A204.1 (cell line): Measurements from ENCODE around the gene FMR1.

Source experiments
- FAIRE-seq: peaks from 2 replicates; lab custom pipeline; 2012; peaks lifted over from hg19 to GRCh38; lab: Jason Lieb, UNC

Gene FMR1

GRCh38 chrX:147916375-147916968 lies 4.8 kb downstream of the FMR1 start:
- FAIRE-seq = no peak

- FAIRE-seq = no peak
Measured at GRCh38 chrX:147917700-147918695, 6.3 kb downstream of the FMR1 start.

DNA sequence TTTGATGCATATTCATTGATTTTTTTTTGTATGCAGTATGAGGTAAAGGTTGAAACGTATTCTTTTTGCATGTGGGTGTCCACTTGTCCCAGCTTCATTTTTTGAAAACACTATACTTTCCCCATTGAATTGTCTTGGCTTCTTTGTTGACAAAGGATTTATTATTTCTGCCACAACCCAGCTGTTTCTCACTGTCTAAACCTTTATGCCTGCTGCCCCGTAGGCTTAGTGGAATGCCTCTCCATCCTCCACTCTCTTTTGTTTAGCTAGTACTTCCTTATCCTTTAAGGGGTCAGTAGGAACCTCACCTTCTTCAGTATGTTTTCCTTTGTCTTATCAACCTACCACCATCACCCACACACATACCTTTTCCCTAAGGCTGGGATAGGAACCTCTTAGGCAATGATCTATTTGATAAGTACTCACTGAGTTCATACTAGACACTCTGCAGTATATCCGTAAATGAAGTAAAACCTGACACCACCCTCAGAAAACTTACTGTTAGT lies 8.5 kb downstream of the FMR1 start:
- no peak for FAIRE-seq

DNA sequence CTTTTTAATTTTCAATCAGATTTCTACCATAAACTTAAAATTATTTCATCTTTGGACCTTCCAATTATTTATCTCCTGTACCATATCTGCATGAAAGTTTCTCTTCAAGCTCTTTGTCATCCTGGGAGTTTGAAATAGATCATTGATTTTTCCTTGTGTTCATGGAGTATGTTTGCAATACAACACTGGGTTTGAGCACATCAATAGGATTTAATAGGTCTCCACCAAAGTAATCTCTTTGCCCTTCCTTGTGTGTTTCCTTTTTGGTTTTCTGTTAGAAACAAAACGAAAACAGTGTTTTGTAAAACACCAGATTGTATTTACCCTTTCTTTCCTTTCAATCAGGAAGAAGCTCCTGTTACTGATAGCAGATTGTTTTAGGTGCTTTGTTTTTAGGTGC lies 11.9 kb downstream of the FMR1 start:
- FAIRE-seq = no peak

GRCh38 chrX:147927256-147927655 lies 15.5 kb downstream of the FMR1 start:
- no peak for FAIRE-seq

DNA sequence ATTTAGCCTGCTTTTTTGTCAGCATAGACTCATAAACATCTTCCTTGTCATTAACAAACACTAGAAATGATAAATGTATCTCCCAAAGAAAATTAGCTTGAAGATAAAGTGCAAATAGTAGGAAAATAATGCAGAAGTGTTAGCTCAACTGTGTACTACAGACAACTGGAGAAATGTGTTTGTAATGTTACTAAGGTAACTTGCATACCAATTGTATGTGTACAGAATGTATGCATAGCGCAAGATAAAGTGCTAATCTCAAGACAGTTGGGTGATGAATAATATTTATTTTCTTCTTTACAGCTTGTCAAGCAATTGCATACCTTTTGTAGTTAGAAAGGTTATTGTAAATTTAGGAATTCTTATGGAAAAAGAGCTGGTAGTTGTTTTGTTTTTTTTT lies 22.1 kb downstream of the FMR1 start:
- FAIRE-seq = no peak

DNA sequence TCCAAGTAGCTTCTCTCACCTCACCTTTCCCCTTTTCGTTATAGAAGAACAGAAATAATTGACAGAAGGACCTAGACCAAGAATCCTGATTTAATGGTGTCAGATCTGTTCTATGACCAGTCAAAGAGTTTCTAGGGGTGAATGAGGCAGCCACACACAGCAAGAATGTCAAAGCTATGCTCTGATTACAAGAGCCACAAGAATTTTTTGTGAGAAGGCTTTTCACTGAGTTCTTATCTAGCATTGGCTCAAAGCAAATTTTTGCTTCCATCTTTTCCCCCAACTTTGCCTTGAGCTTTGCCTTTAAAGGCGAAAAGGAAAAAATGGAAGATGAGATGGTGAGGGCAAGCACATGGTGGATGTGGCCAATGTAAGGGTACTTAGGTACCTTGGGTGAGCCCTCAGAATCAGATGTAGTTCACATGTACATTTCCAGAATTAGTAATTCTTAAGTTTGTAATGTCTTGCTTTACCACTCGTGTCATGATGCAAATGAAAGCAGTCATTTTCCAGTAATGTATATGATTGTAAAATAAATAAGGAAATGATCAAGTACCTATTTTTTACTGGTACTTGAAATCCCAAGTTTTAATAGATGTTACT lies 23.5 kb downstream of the FMR1 start:
- no peak for FAIRE-seq

GRCh38 chrX:147945286-147945685 lies 33.6 kb downstream of the FMR1 start:
- no peak for FAIRE-seq

DNA sequence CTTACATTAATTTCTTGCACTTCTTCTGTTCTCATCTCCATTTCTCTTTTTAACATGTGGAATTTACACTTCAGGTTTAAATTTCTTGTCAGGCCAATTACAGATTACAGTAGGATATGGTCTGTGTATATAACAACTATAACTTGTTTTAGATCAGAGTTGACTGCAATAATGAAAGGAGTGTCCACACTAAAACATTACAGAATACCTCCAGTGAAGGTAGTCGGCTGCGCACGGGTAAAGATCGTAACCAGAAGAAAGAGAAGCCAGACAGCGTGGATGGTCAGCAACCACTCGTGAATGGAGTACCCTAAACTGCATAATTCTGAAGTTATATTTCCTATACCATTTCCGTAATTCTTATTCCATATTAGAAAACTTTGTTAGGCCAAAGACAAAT lies 36.8 kb downstream of the FMR1 start:
- FAIRE-seq = no peak

GRCh38 chrX:147950352-147950751 lies 38.6 kb downstream of the FMR1 start:
- no peak for FAIRE-seq

DNA sequence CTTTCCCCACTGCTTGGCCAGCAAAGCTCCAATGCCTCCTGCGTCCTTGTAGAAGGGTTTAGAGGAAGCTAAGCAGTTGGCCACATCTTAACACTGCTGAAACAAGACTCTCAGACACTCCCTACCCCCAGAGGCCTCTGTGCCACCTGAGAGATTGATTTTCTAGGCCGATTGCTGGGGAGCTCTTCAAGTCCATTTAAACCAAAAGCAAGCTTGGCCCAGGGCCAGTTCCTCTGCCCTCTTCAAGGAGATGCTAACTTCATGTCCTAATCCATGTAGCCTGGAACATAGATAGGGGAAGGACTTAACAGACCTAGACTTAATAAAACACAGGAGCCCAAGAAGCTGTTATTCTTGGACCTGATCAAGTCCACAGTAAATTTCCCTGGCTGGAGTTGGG lies 42.3 kb downstream of the FMR1 start:
- FAIRE-seq = no peak

- FAIRE-seq = no peak
Measured at GRCh38 chrX:147957291-147957690, 45.6 kb downstream of the FMR1 start.

GRCh38 chrX:147958291-147958690 lies 46.6 kb downstream of the FMR1 start:
- FAIRE-seq = no peak

GRCh38 chrX:147960722-147961121 lies 49.0 kb downstream of the FMR1 start:
- no peak for FAIRE-seq

DNA sequence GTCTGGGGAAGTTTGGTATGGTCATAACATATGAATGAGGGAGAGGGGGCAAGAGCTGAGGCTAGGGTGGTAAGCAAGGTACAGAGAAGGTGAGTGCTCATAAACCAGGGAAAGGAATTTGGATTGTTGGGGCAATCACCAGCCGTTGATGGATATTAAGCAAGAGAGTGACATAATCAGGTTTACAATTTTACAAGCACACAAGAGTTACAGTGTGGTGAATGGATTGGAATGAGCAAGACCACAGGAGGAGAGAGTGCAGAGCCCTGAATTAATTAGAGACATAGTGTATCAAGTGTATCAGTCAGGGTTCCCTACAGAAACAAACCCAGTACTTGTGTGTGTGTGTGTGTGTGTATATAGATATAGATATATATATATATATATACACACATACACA lies 50.8 kb downstream of the FMR1 start:
- no peak for FAIRE-seq

- FAIRE-seq = no peak
Measured at GRCh38 chrX:147978931-147979330, 67.2 kb downstream of the FMR1 start.

DNA sequence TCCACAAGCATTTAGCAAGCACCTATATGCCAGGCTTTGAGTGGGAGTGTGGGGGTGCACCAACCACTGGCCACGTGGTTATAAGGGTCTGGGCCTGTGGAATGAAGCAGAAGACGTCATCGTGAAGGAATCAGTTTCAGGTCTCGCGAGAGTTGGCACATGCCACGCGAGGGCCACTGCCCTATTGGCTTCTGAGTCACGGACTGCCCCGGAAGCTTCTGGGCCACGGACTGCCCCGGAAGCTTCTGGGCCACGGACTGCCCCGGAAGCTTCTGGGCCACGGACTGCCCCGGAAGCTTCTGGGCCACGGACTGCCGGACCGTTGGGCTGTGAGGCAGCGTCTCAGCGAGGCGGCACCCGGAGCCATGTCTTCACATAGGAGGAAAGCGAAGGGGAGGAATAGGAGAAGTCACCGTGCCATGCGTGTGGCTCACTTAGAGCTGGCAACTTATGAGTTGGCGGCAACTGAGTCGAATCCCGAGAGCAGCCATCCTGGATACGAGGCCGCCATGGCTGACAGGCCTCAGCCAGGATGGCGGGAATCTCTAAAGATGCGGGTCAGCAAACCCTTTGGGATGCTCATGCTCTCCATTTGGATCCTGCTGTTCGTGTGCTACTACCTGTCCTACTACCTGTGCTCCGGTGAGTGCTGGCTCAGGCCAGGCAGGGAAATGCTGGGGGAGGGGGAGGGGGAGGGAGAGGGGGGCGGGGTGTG lies 69.5 kb downstream of the FMR1 start, which contains the start of gene FMR1NB:
Gene FMR1NB, plus strand, starts transcription at position 300 of the 715 bp plus-strand sequence. Its CDS starts 66 bp downstream, at position 366.
- FAIRE-seq = no peak
